ENCODE data around the gene RNF141. TPM values are rescaled to one million over a fixed set of nuclear protein-coding genes. Genes with fewer than 3 reads are reported as not detected.

Gene RNF141
- total RNA-seq, 2 donors from 2014 or later: 24.0 to 39.3 TPM

- intact Hi-C loops (cut with DNase I): no loop called here
- Histone ChIP-seq H3K27me3 (no peaks in the 10 kb centered on the region), H3K36me3 (no peaks in the 10 kb centered on the region), H3K4me3 (no peak overlapping the region), H3K27ac (no peak overlapping the region), H3K4me1 (peaks cover 6% of the 10 kb centered on the region), H3K9me3 (no peaks in the 10 kb centered on the region), H3K9ac (ENCODE audit: low read depth in 2 of 2, low read length in 2 of 2) (no peak overlapping the region)
- no peak for TF ChIP-seq CTCF (IDR thresholded peaks at IDR 0.05)
- no peak for DNase-seq
Observed at GRCh38 chr11:10485646-10486045, 55.3 kb downstream of the RNF141 start.

- no peak overlapping the region for H3K9ac ChIP-seq (ENCODE audit: low read depth in 2 of 2, low read length in 2 of 2)
- TF ChIP-seq CTCF (IDR thresholded peaks at IDR 0.05): no peak
- no peaks in the 10 kb centered on the region for H3K9me3 ChIP-seq
- H3K27ac ChIP-seq: no peak overlapping the region
- no peaks in the 10 kb centered on the region for H3K36me3 ChIP-seq
- intact Hi-C loops (cut with DNase I): no loop called here
- no peak for DNase-seq
- no peak overlapping the region for H3K4me3 ChIP-seq
- H3K27me3 ChIP-seq: no peaks in the 10 kb centered on the region
- H3K4me1 ChIP-seq: peaks cover 6% of the 10 kb centered on the region
Observed at GRCh38 chr11:10484461-10485180, 56.4 kb downstream of the RNF141 start.

- TF ChIP-seq CTCF (IDR thresholded peaks at IDR 0.05): no peak
- no peak for DNase-seq
- Histone ChIP-seq H3K9me3 (no peaks in the 10 kb centered on the region), H3K27me3 (no peaks in the 10 kb centered on the region), H3K9ac (ENCODE audit: low read depth in 2 of 2, low read length in 2 of 2) (no peak overlapping the region), H3K27ac (no peak overlapping the region), H3K4me1 (peaks cover 3% of the 10 kb centered on the region), H3K4me3 (no peak overlapping the region), H3K36me3 (no peaks in the 10 kb centered on the region)
- intact Hi-C loops (cut with DNase I): no loop called here
Observed at GRCh38 chr11:10483584-10483983, 57.4 kb downstream of the RNF141 start.

GRCh38 chr11:10483174-10483573, 57.8 kb downstream of the RNF141 start:
- Histone ChIP-seq H3K27me3 (no peaks in the 10 kb centered on the region), H3K27ac (no peak overlapping the region), H3K9ac (ENCODE audit: low read depth in 2 of 2, low read length in 2 of 2) (no peak overlapping the region), H3K36me3 (no peaks in the 10 kb centered on the region), H3K4me3 (no peak overlapping the region), H3K9me3 (no peaks in the 10 kb centered on the region), H3K4me1 (no peaks in the 10 kb centered on the region)
- TF ChIP-seq CTCF (IDR thresholded peaks at IDR 0.05): no peak
- no peak for DNase-seq
- intact Hi-C loops (cut with DNase I): no loop called here

- Histone ChIP-seq H3K36me3 (no peaks in the 10 kb centered on the region), H3K27ac (no peak overlapping the region), H3K9ac (ENCODE audit: low read depth in 2 of 2, low read length in 2 of 2) (no peak overlapping the region), H3K4me1 (no peaks in the 10 kb centered on the region), H3K4me3 (no peak overlapping the region), H3K9me3 (no peaks in the 10 kb centered on the region), H3K27me3 (no peaks in the 10 kb centered on the region)
- no peak for DNase-seq
- no peak for TF ChIP-seq CTCF (IDR thresholded peaks at IDR 0.05)
- intact Hi-C loops (cut with DNase I): no loop called here
Observed at GRCh38 chr11:10481560-10482349, 59.2 kb downstream of the RNF141 start.
